ENCODE results near the gene RPLP2.

GRCh38 chr11:819943-820649 lies 10.3 kb downstream of the RPLP2 start:
- TF ChIP-seq EZH2 (IDR thresholded peaks at IDR 0.05), result no peak
- TF ChIP-seq EZH2phosphoT487 (IDR thresholded peaks at IDR 0.05), result no peak
- no peak for TF ChIP-seq CTCF (IDR thresholded peaks at IDR 0.05)

All from neural progenitor cell (in vitro differentiated cells).